Muscle of arm (tissue), 12 donors: ENCODE results near the gene ITGB5. TPM values are rescaled to one million over a fixed set of nuclear protein-coding genes. Genes with fewer than 3 reads are reported as not detected.
"Not testable (repeated sequence)": the region's sequence is repeated elsewhere in the genome, so short reads cannot be mapped to it uniquely, and the experiment has no call there.

Experiments used
- DNase-seq: peaks from one replicate; pipeline ENCODE4 v3.0.0-alpha.2; 2013
- polyA plus RNA-seq, 12 donors: library from polyadenylated mRNA; unstranded; fragments of 120-200 nt; gene quantifications; one replicate each; pipeline ENCODE4 v1.2.1, GENCODE V29; 2013; ENCODE audit not compliant: insufficient read length in 12 of 12

Gene ITGB5
- polyA plus RNA-seq, 12 donors, result 17.3 to 82.1 (median 25.5) TPM; not detected in 1

- no peak for DNase-seq
These were observed 47.3 kb downstream of the ITGB5 start for GRCh38 chr3:124839896-124840295.

- no peak for DNase-seq
These were observed 48.2 kb downstream of the ITGB5 start for GRCh38 chr3:124838963-124839362.

GRCh38 chr3:124837730-124838186, 49.4 kb downstream of the ITGB5 start:
- DNase-seq, result peak; percentile 51

GRCh38 chr3:124837065-124837464, 50.1 kb downstream of the ITGB5 start:
- no peak for DNase-seq

- DNase-seq, result no peak
These were observed 50.7 kb downstream of the ITGB5 start for GRCh38 chr3:124836448-124836847.

- peak; percentile 44 for DNase-seq
These were observed 52.1 kb downstream of the ITGB5 start for GRCh38 chr3:124834723-124835718.

GRCh38 chr3:124833710-124834332, 53.3 kb downstream of the ITGB5 start:
- no peak for DNase-seq

- DNase-seq, result no peak
These were observed 54.1 kb downstream of the ITGB5 start for GRCh38 chr3:124832782-124833709.

GRCh38 chr3:124831628-124832199, 55.5 kb downstream of the ITGB5 start:
- no peak for DNase-seq

GRCh38 chr3:124829819-124830554, 57.2 kb downstream of the ITGB5 start:
- DNase-seq, result no peak

GRCh38 chr3:124829178-124829818, 57.9 kb downstream of the ITGB5 start:
- DNase-seq, result no peak

- DNase-seq, result not testable (repeated sequence)
These were observed 59.5 kb downstream of the ITGB5 start for GRCh38 chr3:124827476-124828206.

GRCh38 chr3:124826703-124827102, 60.5 kb downstream of the ITGB5 start:
- no peak for DNase-seq

- no peak for DNase-seq
These were observed 62.8 kb downstream of the ITGB5 start for GRCh38 chr3:124824286-124824915.

GRCh38 chr3:124823648-124824047, 63.5 kb downstream of the ITGB5 start:
- no peak for DNase-seq

GRCh38 chr3:124823206-124823605, 64.0 kb downstream of the ITGB5 start:
- no peak for DNase-seq

- no peak for DNase-seq
These were observed 65.8 kb downstream of the ITGB5 start for GRCh38 chr3:124821356-124821755.

- DNase-seq, result no peak
These were observed 68.6 kb downstream of the ITGB5 start for GRCh38 chr3:124818398-124819091.
